C4-2B (cell line): Measurements from ENCODE around the gene TEX44.
"Not testable (repeated sequence)": the region's sequence is repeated elsewhere in the genome, so short reads cannot be mapped to it uniquely, and the experiment has no call there.

Experiments
- H3K27ac ChIP-seq: fragments of 450-650 bp; 2 replicates; pipeline ENCODE4 v1.5.1; 2017
- ZFX ChIP-seq: fragments of 450-650 bp; IDR thresholded peaks from 2 replicates; pipeline ENCODE4 v1.6.1; 2017
- TF ChIP-seq, protein P1 (sequence below): fragments of 450-650 bp; conservative IDR thresholded peaks from 2 replicates; pipeline ENCODE4 v1.5.1; 2017; ENCODE audit warnings: mild to moderate bottlenecking

The TEX44 gene

DNA sequence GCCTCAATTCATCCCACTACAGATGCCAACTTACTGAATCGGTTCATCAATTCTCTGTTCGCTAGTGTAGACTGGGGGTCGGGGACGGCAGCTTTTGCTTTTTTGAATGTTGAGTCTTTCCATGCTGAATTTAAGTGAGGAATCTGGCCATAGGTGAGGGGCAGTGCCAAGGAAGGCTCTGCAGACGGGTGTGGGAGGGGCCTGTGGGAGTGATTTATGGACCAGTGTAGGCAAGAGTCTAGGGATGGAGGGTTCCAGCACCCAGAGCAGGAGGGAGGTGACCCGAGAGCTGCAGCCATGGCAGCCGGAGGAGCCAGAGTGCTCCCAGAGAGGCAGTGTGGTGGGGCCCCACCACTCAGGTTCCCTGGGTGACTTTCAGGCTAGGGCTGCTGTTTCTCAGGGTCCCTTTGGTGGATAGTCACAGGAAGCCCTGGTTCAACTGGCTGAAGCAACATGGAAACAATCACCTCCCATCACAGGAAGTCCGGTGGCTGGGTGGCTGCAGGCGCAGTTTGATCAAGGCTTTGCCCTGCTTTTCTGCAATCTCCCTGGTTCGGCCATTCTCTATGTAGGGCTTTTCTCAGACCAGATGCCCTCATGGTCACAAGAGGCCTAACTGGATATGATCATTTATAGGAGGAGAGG, 16.9 kb upstream of the TEX44 start:
- no peak for TF ChIP-seq ZFX
- TF ChIP-seq, protein P1, sequence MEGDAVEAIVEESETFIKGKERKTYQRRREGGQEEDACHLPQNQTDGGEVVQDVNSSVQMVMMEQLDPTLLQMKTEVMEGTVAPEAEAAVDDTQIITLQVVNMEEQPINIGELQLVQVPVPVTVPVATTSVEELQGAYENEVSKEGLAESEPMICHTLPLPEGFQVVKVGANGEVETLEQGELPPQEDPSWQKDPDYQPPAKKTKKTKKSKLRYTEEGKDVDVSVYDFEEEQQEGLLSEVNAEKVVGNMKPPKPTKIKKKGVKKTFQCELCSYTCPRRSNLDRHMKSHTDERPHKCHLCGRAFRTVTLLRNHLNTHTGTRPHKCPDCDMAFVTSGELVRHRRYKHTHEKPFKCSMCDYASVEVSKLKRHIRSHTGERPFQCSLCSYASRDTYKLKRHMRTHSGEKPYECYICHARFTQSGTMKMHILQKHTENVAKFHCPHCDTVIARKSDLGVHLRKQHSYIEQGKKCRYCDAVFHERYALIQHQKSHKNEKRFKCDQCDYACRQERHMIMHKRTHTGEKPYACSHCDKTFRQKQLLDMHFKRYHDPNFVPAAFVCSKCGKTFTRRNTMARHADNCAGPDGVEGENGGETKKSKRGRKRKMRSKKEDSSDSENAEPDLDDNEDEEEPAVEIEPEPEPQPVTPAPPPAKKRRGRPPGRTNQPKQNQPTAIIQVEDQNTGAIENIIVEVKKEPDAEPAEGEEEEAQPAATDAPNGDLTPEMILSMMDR, result no peak
- no peak overlapping the region for H3K27ac ChIP-seq

DNA sequence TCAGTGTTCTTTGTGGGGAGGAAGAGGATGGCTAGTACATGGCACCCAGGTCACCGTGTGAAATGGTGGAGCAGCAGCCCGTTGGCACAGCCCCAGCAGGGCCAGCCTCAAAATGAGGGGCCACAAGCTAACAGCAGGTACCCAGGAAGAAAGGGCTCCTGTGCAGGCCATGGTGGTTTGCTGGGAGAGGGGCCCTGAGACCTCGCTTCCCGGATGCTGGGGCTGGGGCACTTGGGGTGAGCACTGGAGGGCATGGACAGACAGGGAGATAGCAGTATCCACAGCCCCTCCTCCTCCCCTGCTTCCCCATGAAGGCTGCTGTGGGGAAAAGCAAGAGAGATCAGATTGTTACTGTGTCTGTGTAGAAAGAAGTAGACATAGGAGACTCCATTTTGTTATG, 16.2 kb upstream of the TEX44 start:
- H3K27ac ChIP-seq, result no peak overlapping the region
- TF ChIP-seq ZFX, result no peak
- TF ChIP-seq, protein P1, result no peak

DNA sequence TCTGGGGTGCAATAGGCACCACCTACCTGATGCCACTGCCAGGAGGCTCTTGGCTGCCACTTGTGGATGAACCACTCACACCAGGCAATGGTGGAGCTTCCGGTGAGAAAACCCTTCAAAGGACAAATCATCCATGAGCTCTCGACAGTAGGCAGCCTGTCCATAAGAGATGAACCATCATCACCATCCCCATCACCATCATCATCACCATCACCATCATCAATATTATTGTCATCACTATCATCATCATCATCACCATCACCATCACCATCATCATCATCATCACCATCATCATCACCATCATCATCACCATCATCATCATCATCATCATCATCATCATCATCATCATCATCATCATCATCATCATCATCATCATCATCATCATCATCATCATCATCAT, 14.0 kb upstream of the TEX44 start:
- H3K27ac ChIP-seq, result not testable (repeated sequence)

DNA sequence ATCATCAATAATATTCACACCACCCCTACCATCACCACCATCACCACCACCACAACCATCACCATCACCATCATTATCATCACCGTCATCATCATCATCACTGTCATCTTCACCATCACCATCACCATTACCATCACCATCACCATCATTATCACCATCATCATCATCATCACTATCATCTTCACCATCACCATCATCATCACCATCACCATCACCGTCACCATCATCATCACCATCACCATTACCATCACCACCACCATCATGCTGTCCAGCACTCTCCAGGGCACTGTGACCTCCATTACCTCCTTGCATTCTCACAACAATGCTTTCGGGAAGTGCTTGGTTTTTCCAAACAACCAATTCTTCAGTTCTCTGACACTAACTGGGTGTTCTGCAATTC, 13.1 kb upstream of the TEX44 start:
- H3K27ac ChIP-seq, result no peak overlapping the region
- TF ChIP-seq ZFX, result no peak
- TF ChIP-seq, protein P1, result no peak

DNA sequence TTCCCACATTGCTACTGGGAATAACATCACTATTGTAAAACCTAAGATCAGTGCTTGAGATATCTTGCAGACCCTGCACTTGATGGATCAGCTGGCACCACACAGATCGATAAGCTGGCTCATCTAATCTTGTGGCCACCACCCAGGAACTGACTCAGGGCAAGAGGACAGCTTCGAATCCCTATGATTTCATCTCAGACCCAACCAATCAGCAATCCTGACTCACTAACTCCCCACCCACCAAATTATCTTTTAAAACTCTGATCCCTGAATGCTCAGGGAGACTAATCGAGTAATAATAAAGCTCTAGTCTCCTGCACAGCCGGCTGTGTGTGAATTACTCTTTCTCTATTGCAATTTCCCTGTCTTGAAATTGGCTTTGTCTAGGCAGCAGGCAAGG, 11.3 kb upstream of the TEX44 start:
- TF ChIP-seq ZFX, result no peak
- TF ChIP-seq, protein P1, result no peak
- no peak overlapping the region for H3K27ac ChIP-seq

DNA sequence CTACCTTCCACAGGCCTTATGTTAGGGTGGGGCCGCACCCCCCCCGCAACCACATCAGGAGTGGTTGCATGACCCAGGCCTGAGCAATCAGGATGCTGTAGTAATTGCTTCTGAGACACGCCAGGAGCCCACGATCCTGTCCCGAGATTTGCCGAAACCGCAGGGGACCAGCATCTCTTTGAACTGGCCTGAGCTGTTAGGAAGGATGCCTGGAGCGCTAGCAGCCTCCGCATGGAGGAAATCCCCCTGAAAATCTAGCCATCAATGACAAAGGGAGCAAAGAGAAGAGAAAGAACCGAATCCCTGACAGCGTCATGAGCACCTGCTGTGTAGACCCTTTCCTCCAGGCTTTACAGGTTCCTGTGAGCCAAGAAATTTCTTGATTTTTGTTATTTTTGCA, 8.7 kb upstream of the TEX44 start:
- no peak overlapping the region for H3K27ac ChIP-seq
- TF ChIP-seq, protein P1, result no peak
- TF ChIP-seq ZFX, result no peak

DNA sequence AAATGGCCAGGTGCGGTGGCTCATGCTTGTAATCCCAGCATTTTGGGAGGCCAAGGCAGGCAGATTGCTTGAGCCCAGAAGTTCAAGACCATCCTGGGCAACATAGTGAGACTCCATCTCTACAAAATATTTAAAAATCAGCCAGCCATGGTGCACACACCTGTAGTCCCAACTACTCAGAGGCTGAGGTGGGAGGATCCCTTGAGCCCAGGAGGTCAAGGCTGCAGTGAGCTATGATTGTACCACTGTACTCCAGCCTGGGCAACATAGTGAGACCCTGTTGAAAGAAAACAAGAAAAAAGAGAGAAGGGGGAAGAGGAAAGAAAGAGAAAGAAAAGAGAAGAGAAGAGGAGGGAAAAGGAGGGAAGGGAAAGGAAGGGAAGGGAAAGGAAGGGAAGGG, 4.9 kb upstream of the TEX44 start:
- H3K27ac ChIP-seq, result not testable (repeated sequence)

DNA sequence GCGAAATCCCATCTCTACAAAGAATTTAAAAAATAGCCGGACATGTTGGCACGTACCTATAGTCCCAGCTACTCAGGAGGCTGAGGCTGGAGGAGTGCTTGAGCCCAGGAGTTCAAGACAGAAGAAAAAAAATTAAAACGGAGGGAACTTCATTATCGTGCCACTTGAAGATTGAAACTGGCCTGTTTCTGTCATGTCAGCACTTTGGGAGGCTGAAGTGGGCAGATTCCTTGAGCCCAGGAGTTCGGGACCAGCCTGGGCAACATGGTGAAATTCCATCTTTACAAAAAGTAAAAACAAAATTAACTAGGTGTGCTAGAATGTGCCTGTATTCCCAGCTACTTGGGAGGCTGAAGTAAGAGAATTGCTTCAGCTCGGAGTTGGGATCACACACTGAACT, 3.0 kb upstream of the TEX44 start:
- no peak overlapping the region for H3K27ac ChIP-seq
- TF ChIP-seq, protein P1, result no peak
- no peak for TF ChIP-seq ZFX

DNA sequence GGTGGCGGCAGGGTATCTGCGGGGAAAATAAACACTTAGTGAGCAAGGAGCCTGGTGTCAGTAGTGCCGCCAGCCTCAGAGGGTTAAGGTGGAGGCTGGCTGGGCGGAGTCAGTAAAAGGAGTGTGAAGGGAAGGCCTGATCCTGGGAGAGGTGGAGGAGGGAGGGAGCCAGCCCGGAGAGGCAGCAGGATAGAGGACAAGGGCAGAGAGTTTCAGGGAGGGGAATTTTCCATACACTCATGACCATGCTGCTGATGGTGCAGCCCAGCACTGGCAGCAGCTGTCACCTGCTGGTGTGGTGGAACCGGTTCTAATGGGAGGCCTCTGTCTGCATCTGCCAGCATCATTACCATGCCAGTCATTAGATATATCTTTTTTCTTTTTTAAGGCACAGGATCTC, 2.0 kb upstream of the TEX44 start:
- no peak for TF ChIP-seq ZFX
- TF ChIP-seq, protein P1, result no peak
- H3K27ac ChIP-seq, result no peak overlapping the region
